ENCODE measurements around the gene YAF2. TPM values are rescaled to one million over a fixed set of nuclear protein-coding genes. Genes with fewer than 3 reads are reported as not detected.

Gene YAF2
- 8.7 and 9.4 TPM in 2 replicates for total RNA-seq

GRCh38 chr12:42238240-42239140, at the start of gene YAF2:
Gene YAF2, minus strand, starts transcription at chr12:42238248. Its CDS starts 68 bp downstream, at chr12:42238180.

DNA sequence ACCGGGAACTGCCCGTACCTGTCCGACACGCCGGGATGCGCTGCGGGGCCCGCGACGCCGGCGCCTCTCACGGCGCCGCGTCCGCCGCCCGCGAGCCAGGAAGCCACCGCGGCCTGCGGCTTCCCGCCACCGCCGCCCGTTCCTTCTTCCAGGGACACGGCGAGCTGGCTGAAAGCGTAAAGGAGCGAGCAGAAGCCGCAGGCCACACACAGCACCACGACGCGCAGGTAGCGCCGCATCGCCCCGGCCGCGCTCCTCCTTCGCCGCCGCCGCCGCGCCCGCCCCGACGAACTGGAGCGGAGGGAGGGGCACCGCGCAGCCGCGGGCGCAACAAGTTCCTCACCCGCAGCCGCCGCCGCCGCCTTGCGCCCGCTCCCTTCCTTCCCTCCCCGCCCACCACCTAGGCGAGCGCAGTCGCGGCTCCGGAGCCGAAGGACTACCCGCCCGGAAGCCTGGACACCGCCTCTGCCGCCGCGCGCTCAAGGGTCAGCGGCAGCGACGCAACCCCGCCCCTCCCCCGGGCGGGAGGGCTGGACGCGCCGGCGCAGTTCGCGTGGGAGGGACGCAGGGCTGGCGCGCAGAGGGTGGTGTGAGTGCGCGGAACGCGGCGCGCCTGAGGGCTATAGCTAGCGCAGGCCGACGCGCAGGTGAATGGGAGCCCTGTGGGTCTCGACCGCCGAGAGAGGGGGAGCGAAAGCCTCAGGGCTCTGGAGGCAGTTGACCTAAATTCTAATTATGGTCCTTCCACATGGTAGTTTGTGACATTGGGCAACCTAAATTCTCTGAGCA, 93.4 kb downstream of the YAF2 start, which contains the start of gene GXYLT1:
TSS of gene GXYLT1 (minus strand) at position 467 of the 789 bp plus-strand sequence. CDS start at position 239, 228 bp downstream.

Other genes starting within 250 kb of the YAF2 start
- 15.0 and 20.2 TPM in 2 replicates for gene GXYLT1, start 93.4 kb downstream of the YAF2 start, total RNA-seq
- gene ZCRB1, start 87.8 kb upstream of the YAF2 start, total RNA-seq: 31.3 and 33.0 TPM in 2 replicates
- 50.4 and 54.6 TPM in 2 replicates for gene PPHLN1, start 87.9 kb upstream of the YAF2 start, total RNA-seq